HG03066 (cell line): ENCODE results near the gene POMP.

ENCODE experiments used
- ATAC-seq: cut with Tn5 transposase; IDR thresholded peaks from one replicate; pipeline ENCODE4 v1.9.1; 2021; ENCODE audit warnings: low read depth; ENCODE audit not compliant: unreplicated experiment

Gene POMP, protein sequence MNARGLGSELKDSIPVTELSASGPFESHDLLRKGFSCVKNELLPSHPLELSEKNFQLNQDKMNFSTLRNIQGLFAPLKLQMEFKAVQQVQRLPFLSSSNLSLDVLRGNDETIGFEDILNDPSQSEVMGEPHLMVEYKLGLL

GRCh38 chr13:28658796-28659620, at the start of gene POMP:
POMP (plus strand) TSS chr13:28659130; CDS start chr13:28659185, 55 bp downstream.
- ATAC-seq: peak; percentile 90

DNA sequence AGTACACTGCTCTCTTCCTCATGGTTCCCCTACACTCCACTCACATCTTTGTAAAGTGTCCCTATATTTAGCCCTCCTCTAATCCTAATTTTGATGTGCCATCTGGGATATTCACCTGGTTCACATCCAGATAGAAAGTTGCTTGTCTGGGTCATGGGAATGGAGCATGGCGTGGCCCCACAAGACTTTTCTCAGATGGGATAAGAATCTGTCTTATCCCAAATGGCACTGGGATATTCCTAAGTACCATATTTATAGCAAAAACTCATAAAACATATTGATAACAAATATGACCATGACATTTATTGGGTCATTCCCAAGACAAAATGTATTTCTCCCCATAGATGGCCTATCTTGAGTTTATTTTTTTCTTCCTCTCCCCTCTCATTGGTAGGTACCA, 49.5 kb upstream of the POMP start:
- ATAC-seq: no peak

- ATAC-seq: no peak
These were observed 49.0 kb upstream of the POMP start for GRCh38 chr13:28609926-28610325.

DNA sequence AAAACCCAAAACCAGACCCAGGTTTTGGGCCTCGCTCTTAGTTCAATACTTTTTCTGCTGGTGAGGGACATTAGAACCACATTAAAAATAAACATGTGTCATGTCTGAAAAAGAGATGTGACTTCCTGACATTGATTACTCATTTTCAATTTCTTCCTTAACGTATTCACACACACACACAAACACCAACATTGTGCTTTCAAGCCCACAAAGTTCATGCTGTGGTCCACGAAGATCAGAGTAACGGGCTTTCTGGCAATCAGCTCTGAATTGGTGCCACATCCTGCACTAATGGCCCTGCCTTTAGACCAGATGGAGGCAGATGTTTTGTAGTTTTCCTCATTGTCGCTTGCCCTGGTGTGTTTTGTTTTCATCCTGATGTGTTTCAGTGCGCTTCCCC, 47.9 kb upstream of the POMP start:
- no peak for ATAC-seq

DNA sequence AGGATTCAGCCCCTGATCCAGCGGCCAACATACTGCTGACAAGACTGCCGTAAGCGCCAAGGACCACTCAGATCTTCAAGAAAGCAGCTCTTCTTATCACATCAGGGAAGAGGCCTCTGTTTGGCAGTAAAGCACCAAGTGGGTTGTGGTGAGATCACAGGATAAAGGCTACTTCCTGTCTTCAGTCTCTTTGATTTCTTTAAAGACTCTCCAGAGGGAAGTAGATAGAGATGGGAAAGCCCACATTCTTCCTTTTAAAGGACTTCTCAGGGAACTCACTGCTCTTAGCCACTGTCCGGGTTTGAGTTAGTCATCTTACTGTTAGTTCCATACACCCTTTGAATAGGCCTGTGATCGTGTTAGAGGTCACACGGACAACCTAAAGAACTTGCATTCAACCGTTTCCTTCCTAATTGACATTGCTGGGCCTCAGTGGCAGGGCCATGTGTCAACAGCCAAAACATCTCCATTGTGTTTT, 47.2 kb upstream of the POMP start:
- no peak for ATAC-seq

- ATAC-seq: no peak
These were observed 45.4 kb upstream of the POMP start for GRCh38 chr13:28613562-28613961.

GRCh38 chr13:28615916-28616446, 42.9 kb upstream of the POMP start:
- ATAC-seq: no peak

DNA sequence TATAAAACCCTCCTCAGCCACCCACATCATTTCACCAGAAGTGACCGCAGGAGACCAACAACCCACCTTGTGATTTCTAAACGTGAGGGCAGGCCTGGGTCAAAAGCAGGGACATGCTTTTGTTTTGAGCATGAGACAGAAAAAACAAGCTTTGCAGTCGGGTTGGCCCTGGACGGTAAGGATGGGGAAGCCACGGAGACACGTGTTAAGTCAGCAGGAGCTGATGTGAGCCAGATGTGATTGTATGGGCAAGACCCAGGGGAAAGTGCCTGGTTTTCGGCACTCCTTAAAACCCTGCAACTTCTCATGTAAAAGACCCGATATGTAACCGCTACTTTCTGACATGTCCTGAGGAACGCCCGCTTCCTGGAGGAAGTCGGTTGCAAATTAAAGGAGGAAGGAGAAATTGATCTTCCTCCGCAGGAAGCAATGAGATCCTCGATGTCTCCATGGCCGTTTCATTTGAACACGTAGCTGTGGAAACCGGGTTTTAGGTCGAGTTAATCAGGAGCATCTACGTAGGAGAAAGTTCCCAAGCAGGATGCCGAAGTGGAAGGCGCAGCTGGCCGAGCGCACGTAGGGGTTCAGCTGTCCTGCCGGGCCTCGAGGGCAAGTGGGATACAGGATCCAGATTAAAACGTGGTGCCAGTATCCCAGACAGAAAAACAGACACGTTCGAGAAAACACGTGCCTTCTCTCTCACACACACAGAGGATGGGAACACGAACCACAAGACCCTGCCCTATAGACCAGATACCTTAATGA, 40.5 kb upstream of the POMP start:
- no peak for ATAC-seq

DNA sequence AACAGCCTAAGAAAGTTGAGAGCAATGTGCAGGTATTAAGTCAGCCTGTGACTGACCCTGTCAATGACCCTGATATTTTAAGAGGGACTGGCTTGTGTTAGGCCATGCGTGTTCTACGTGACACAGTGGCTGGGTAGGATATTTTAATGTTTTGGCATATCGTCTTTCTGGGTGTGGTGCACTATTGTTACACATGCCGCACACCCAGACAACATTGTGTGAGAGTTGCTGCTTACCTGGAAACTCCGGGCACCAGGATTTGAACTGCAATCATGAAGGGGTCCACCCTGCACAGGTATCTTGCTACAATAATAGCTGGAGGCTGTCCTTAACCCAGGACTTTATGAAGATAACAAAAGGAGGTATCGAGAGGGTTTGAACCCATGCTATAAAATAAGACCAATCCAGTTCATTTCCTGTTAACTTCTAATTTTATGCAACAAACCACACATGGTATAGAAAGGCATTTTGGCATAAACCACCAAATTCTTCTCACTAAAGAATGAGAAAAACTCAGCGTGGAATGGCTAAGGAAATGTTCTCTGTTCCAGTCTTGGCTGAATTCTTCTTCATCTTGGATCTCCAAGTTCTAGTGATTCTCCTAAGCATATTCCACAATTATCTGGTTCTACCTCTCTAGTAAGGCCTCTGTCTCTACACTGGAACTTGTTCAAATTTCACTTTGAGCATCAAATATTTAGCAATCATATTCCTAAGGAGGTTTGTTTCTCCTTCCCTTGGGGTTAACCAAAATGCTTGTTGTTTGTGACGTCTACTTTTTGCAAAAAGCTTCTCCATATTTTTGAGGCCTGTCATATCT, 38.7 kb upstream of the POMP start:
- no peak for ATAC-seq

- ATAC-seq: no peak
These were observed 37.5 kb upstream of the POMP start for GRCh38 chr13:28621449-28621848.

DNA sequence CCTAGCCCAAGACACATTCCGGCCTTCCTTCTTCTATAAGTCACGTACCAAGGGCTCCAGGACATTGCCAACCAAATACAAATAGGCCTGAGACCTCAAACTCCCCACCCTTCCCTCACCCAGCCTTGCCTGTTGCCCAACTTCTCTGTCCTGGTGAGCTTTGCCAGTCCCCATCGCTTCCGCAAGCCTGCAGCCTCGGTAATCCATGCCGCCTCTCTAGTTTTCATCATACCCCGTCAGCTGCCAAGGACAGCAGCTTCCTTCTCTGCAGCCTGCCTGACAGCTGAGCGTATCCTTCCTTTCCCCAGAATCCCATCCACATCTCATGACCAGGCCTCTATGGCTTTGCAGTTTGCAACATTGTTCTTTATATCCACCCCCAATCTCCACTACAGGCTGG, 36.6 kb upstream of the POMP start:
- no peak for ATAC-seq

- ATAC-seq: no peak
These were observed 34.9 kb upstream of the POMP start for GRCh38 chr13:28623782-28624706.

GRCh38 chr13:28624707-28625432, 34.1 kb upstream of the POMP start:
- ATAC-seq: no peak

DNA sequence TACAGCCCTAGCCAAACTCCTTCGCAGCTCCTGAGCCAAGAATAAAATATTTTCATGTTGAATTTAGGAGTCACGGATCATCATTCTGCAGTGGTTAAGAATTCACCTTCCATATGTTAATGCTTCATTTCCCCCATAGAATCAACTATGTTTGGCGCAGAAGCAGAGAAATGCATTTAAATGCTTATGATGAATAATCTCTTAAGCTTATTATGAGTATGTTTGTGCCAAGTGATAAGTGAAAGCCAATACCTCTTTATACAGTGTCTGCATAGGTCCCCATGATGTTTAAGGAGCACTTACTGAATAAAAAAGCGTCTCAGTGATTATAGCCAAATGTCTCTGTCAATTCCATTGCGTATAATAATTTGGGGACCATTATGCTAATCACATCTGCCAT, 32.7 kb upstream of the POMP start:
- ATAC-seq: no peak

GRCh38 chr13:28628241-28628640, 30.7 kb upstream of the POMP start:
- no peak for ATAC-seq

GRCh38 chr13:28630869-28631268, 28.1 kb upstream of the POMP start:
- no peak for ATAC-seq

DNA sequence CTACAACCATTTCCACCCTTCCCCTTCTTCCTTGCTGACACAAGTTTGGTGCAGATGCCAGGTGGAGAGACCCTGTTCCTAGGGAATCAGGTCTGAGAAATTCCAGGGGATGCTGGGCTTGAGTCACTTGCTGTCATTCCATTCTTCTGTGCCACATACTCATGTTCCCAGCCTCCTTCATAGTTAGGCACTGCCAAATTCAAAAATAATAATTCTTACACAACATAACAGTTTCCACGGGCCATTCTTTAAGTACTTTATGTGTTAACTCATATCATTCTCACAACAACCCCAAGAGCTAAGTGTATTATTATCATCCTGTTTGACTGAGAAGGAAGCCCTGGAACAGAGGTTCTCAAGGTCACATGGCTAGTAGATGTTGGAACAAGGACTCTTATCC, 27.1 kb upstream of the POMP start:
- no peak for ATAC-seq

DNA sequence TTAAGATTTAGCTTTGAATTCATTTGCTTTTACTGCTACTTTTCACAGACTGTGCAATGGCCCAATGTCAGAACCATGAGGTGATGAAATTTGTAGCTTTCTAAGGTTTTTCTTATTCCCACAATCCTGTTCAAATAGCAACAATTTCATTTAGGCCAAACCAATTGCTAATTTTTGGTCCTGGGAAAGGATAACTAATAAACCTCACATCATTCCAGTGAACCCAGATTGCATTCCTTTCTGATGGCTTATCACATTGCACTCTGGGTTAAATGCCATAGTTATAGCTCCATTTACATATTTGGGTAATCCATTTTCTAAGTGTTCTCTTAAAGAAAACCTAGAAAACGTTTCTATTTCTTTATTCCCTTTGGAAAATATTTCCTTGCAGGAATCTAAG, 22.9 kb upstream of the POMP start:
- ATAC-seq: no peak
